NB4 (cell line): ENCODE results near the gene PTPRD.

ENCODE experiments used
- POLR2A ChIP-seq: IDR thresholded peaks from 2 replicates; pipeline ENCODE4 v1.6.1; 2011; ENCODE audit warnings: mild to moderate bottlenecking; ENCODE audit not compliant: insufficient read length; ENCODE audit errors: extremely low read depth
- TF ChIP-seq, protein P1 (sequence below): IDR thresholded peaks from one replicate; pipeline ENCODE4 v1.5.1; 2012; ENCODE audit warnings: low read depth, low read length

- TF ChIP-seq POLR2A = no peak
- TF ChIP-seq, protein P1, sequence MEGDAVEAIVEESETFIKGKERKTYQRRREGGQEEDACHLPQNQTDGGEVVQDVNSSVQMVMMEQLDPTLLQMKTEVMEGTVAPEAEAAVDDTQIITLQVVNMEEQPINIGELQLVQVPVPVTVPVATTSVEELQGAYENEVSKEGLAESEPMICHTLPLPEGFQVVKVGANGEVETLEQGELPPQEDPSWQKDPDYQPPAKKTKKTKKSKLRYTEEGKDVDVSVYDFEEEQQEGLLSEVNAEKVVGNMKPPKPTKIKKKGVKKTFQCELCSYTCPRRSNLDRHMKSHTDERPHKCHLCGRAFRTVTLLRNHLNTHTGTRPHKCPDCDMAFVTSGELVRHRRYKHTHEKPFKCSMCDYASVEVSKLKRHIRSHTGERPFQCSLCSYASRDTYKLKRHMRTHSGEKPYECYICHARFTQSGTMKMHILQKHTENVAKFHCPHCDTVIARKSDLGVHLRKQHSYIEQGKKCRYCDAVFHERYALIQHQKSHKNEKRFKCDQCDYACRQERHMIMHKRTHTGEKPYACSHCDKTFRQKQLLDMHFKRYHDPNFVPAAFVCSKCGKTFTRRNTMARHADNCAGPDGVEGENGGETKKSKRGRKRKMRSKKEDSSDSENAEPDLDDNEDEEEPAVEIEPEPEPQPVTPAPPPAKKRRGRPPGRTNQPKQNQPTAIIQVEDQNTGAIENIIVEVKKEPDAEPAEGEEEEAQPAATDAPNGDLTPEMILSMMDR = no peak
These were observed 1980.3 kb downstream of the PTPRD start for GRCh38 chr9:8632493-8632892.
